Transverse colon (tissue), 4 donors: ENCODE results near the gene GALNT9.

Experiments
- CTCF ChIP-seq, 5 experiments: fragments of 200-600 bp in 3 of 5; fragments of 450-650 bp in 2 of 5; sonication (generic) in 3 of 5; IDR thresholded peaks; 1 replicate in 2 of 5; 2 replicates in 3 of 5; pipeline ENCODE4 v1.5.1; 2016 to 2017; ENCODE audit warnings: antibody characterized with exemption in 5 of 5, inconsistent platforms in 3 of 5, mild to moderate bottlenecking in 2 of 5, moderate library complexity in 1 of 5
- EP300 ChIP-seq: sonication (generic); formaldehyde crosslinking; IDR thresholded peaks from one replicate; pipeline ENCODE4 v1.6.1; 2017; ENCODE audit warnings: antibody characterized with exemption, low read depth
- POLR2A ChIP-seq: fragments of 450-650 bp; IDR thresholded peaks from one replicate; pipeline ENCODE4 v1.6.1; 2016; ENCODE audit warnings: antibody characterized with exemption, mild to moderate bottlenecking, moderate library complexity
- POLR2AphosphoS5 ChIP-seq, 3 donors: sonication (generic); formaldehyde crosslinking; IDR thresholded peaks; one replicate each; pipeline ENCODE4 v1.6.1; 2016; ENCODE audit warnings: antibody characterized with exemption in 3 of 3

GRCh38 chr12:132281038-132281437 lies 48.4 kb downstream of the GALNT9 start:
- TF ChIP-seq POLR2AphosphoS5 (IDR thresholded peaks at IDR 0.05) (no peak), CTCF (IDR thresholded peaks at IDR 0.05) (no peak), EP300 (no peak), POLR2A (no peak)
